NCI-H187 treated with DMSO at 0.1 percent for 48 hours (cell line): Measurements from ENCODE around the gene PTPRN.
"Not testable (repeated sequence)": the region's sequence is repeated elsewhere in the genome, so short reads cannot be mapped to it uniquely, and the experiment has no call there.

ENCODE experiments used
- DNase-seq: peaks from one replicate; lab custom pipeline; 2025; lab: John Stamatoyannopoulos, UW

PTPRN gene

GRCh38 chr2:219309278-219309677, at the start of gene PTPRN:
Gene PTPRN (minus strand): TSS chr2:219309401. CDS start chr2:219309332, 69 bp downstream.
- DNase-seq: no peak

- DNase-seq: no peak
Measured at GRCh38 chr2:219358170-219359075, 49.2 kb upstream of the PTPRN start.

- no peak for DNase-seq
Measured at GRCh38 chr2:219356834-219357233, 47.6 kb upstream of the PTPRN start.

GRCh38 chr2:219354582-219354981, 45.4 kb upstream of the PTPRN start:
- DNase-seq: no peak

GRCh38 chr2:219353129-219353528, 43.9 kb upstream of the PTPRN start:
- no peak for DNase-seq

- DNase-seq: no peak
Measured at GRCh38 chr2:219352448-219353023, 43.3 kb upstream of the PTPRN start.

GRCh38 chr2:219350710-219351221, 41.6 kb upstream of the PTPRN start:
- no peak for DNase-seq

- DNase-seq: no peak
Measured at GRCh38 chr2:219350215-219350614, 41.0 kb upstream of the PTPRN start.

- DNase-seq: no peak
Measured at GRCh38 chr2:219344751-219345430, 35.7 kb upstream of the PTPRN start.

GRCh38 chr2:219335373-219335786, 26.2 kb upstream of the PTPRN start:
- no peak for DNase-seq

GRCh38 chr2:219334076-219334475, 24.9 kb upstream of the PTPRN start:
- no peak for DNase-seq

- DNase-seq: no peak
Measured at GRCh38 chr2:219332542-219332941, 23.3 kb upstream of the PTPRN start, which contains the start of gene RESP18. Gene RESP18 (minus strand): TSS chr2:219332744.

GRCh38 chr2:219331560-219332213, 22.5 kb upstream of the PTPRN start:
- no peak for DNase-seq

GRCh38 chr2:219327719-219328118, 18.5 kb upstream of the PTPRN start:
- no peak for DNase-seq

- no peak for DNase-seq
Measured at GRCh38 chr2:219325657-219326315, 16.6 kb upstream of the PTPRN start.

GRCh38 chr2:219325136-219325535, 15.9 kb upstream of the PTPRN start:
- no peak for DNase-seq

GRCh38 chr2:219323434-219323833, 14.2 kb upstream of the PTPRN start:
- DNase-seq: no peak

GRCh38 chr2:219314804-219315468, 5.7 kb upstream of the PTPRN start:
- DNase-seq: no peak

- DNase-seq: not testable (repeated sequence)
Measured at GRCh38 chr2:219312683-219313263, 3.6 kb upstream of the PTPRN start.
